Measurements from ENCODE around the gene FAM50A.

The FAM50A gene

DNA sequence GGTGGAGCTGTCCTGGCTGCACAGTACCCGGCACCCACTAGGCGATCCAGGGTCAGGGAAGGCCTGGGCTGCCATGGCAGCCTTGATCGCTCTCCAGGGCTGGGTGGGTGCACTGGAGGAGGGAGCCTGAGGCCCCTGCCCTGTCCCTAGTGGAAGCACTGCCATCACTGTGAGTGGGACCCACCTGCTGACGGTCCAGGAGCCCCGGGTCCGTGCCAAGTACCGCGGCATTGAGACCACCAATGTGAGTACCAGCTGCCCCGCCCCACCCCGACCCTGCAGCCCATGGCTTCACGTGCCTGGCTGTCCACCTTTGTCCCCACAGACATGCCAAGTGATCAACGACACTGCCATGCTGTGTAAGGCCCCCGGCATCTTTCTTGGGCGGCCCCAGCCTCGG, 23.0 kb downstream of the FAM50A start:
- DNase-seq (ENCODE audit: low read depth) = no peak
- no peak overlapping the region for H3K4me3 ChIP-seq (ENCODE audit: low read depth, low read length)
- TF ChIP-seq, protein P1, sequence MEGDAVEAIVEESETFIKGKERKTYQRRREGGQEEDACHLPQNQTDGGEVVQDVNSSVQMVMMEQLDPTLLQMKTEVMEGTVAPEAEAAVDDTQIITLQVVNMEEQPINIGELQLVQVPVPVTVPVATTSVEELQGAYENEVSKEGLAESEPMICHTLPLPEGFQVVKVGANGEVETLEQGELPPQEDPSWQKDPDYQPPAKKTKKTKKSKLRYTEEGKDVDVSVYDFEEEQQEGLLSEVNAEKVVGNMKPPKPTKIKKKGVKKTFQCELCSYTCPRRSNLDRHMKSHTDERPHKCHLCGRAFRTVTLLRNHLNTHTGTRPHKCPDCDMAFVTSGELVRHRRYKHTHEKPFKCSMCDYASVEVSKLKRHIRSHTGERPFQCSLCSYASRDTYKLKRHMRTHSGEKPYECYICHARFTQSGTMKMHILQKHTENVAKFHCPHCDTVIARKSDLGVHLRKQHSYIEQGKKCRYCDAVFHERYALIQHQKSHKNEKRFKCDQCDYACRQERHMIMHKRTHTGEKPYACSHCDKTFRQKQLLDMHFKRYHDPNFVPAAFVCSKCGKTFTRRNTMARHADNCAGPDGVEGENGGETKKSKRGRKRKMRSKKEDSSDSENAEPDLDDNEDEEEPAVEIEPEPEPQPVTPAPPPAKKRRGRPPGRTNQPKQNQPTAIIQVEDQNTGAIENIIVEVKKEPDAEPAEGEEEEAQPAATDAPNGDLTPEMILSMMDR (IDR thresholded peaks at IDR 0.05; ENCODE audit: low read depth, low read length, missing control alignments) = no peak

DNA sequence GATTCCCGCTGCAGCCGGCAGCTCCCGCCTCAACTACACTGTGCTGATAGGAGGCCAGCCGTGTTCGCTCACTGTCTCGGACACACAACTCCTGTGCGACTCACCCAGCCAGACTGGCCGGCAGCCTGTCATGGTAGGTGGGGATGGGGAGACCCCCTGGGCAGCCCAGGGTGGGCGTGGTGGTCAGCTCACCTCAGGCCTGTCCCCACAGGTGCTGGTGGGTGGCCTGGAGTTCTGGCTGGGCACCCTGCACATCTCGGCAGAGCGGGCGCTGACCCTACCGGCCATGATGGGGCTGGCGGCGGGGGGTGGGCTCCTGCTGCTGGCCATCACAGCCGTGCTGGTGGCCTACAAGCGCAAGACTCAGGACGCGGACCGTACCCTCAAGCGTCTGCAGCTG, 23.6 kb downstream of the FAM50A start:
- no peak for DNase-seq (ENCODE audit: low read depth)
- TF ChIP-seq, protein P1 (IDR thresholded peaks at IDR 0.05; ENCODE audit: low read depth, low read length, missing control alignments) = no peak
- H3K4me3 ChIP-seq (ENCODE audit: low read depth, low read length) = no peak overlapping the region

DNA sequence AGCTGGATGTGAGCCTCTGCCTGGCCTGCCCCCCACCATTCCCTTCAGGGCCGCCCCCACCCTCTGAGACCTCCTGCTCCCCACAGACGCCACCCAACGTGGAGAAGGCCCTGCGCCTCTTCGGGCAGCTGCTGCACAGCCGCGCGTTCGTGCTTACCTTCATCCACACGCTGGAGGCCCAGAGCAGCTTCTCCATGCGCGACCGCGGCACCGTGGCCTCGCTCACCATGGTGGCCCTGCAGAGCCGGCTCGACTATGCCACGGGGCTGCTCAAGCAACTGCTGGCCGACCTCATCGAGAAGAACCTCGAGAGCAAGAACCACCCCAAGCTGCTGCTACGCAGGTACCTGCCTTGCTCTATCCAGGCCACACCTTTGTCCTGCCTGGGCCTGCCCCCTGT, 24.3 kb downstream of the FAM50A start:
- TF ChIP-seq, protein P1 (IDR thresholded peaks at IDR 0.05; ENCODE audit: low read depth, low read length, missing control alignments) = no peak
- no peak overlapping the region for H3K4me3 ChIP-seq (ENCODE audit: low read depth, low read length)
- no peak for DNase-seq (ENCODE audit: low read depth)

DNA sequence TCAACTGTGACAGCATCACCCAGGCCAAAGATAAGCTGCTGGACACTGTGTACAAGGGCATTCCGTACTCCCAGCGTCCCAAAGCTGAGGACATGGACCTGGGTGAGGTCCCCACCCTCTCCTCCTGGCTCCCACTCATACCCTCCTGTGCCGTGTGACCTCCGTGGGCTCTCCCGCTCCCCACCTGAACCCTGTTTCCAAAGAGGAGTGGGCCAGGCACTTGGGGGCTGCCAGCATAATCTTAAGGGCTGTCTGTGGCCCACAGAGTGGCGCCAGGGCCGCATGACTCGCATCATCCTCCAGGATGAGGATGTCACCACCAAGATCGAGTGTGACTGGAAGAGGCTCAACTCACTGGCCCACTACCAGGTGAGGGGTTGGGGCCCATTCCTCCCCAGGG, 25.2 kb downstream of the FAM50A start:
- H3K4me3 ChIP-seq (ENCODE audit: low read depth, low read length) = no peak overlapping the region
- DNase-seq (ENCODE audit: low read depth) = no peak
- TF ChIP-seq, protein P1 (IDR thresholded peaks at IDR 0.05; ENCODE audit: low read depth, low read length, missing control alignments) = no peak

DNA sequence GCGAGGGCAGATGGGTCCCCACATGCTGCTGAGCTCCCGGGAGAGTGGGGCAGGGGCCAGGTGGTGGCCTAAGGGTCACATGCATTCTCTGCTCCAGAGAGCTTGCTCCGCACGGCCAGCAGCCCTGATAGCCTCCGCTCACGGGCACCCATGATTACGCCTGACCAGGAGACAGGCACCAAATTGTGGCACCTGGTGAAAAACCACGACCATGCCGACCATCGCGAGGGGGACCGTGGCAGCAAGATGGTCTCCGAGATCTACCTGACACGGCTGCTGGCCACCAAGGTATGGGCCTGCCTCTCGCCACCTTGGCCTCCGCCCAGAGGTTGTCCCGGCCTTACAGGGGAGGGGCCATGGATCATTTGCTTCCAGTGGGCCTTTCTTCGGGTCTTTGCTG, 25.9 kb downstream of the FAM50A start:
- no peak for DNase-seq (ENCODE audit: low read depth)
- H3K4me3 ChIP-seq (ENCODE audit: low read depth, low read length) = no peak overlapping the region
- TF ChIP-seq, protein P1 (IDR thresholded peaks at IDR 0.05; ENCODE audit: low read depth, low read length, missing control alignments) = no peak

DNA sequence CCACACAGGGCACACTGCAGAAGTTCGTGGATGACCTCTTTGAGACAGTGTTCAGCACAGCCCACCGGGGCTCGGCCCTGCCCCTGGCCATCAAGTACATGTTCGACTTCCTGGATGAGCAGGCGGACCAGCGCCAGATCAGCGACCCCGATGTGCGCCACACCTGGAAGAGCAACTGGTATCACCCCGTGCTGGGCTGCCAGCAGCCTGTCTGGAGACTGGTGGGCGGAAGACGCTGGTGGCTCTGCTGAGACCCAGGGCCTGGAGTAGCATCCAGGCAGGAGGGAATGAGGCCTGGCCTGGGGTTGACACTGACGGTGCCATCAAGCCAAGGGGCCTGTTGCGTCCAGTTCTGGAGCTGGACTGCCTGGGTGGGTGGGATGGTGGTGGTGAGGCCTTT, 26.5 kb downstream of the FAM50A start:
- TF ChIP-seq, protein P1 (IDR thresholded peaks at IDR 0.05; ENCODE audit: low read depth, low read length, missing control alignments) = no peak

DNA sequence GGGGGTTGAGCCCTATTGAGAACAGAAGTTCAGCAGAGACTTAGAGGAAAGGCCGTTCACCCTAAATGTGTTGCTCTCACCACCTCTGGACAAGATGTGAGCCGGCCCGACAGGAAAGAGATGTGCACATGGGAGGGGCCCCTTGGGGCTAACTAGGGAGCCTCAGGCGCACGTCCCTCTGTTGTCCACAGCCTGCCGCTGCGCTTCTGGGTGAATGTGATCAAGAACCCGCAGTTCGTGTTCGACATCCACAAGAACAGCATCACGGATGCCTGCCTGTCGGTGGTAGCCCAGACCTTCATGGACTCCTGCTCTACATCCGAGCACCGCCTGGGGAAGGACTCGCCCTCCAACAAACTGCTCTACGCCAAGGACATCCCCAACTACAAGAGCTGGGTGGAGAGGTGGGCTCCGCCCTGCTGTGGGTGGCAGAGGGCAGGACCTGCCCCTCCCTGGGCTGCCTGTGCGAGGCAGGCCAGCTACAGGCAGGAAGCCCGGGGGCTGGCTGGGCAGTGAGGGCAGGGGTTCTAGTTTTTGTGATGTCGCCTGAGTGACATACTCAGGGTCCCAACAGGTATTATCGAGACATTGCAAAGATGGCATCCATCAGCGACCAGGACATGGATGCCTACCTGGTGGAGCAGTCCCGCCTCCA, 27.1 kb downstream of the FAM50A start:
- DNase-seq (ENCODE audit: low read depth) = no peak
- TF ChIP-seq, protein P1 (IDR thresholded peaks at IDR 0.05; ENCODE audit: low read depth, low read length, missing control alignments) = no peak
- H3K4me3 ChIP-seq (ENCODE audit: low read depth, low read length) = no peak overlapping the region

More for the DNA sequence above, 26.5 kb downstream of the FAM50A start:
- H3K4me3 ChIP-seq (ENCODE audit: low read depth, low read length) = no peak overlapping the region
- DNase-seq (ENCODE audit: low read depth) = no peak

Data from GM12864 (cell line).